Stimulated activated naive CD4-positive, alpha-beta T cell (primary cell): ENCODE results near the gene TM4SF4.

ENCODE experiments used
- DNase-seq, 6 experiments: peaks; one replicate each; lab custom pipeline; 2025; lab: John Stamatoyannopoulos, UW

TM4SF4 gene

DNA sequence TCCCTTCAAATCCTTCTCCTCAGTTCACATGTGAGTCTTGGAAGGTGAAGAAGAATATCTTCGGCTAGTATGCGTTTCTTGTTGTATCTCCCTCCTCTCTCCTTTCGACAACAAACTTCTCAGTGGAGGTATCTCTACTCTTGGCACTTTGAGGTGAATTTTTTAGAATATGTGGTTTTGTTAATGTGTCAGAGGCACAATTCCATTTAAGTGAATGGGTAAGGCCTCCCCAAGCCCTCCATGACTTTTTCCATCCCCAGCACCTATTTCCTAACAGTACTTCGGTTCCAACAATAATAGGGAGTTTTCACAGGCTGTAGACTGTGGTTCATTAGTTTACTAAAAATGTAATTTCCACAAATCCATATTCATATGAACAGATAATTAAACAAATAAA lies 74.2 kb downstream of the TM4SF4 start:
- no peak for DNase-seq

DNA sequence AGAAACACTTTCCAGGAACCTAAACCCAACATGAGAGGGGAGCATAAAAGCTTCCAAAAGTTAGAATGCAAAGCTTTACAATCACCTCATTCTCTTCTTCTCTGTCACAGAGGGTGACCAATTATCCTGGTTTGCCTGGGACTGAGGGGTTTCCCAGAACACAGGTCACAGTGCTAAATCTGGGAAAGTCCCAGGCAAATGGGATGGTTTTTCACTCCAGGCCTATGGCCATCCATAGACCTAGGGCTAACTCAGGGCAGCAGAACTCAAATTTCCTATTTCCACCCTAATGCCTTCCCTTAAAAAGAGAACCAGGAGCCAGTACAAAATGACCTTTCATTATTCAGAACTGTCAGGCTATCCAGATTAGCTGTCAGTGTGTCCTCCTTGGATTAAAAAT lies 77.0 kb downstream of the TM4SF4 start:
- DNase-seq, result no peak

DNA sequence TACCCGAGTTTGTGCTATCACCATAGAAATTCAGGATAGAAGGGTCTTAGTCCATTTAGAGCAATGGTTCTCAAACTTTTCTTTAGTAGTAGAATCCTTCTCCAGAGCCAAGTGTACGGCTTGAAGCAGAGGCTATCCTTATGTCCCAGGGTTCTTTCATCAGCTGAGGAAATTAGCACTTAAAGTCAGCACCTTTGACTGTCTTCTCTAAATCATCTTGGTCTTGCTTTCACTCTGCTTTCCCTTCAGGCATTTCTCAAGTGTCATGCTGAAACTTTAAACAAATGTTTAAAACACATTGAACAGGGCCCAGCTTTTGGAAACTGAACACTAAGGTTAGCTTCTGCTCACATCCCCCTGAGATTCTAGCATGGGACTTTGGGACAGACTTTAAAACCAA lies 78.2 kb downstream of the TM4SF4 start:
- DNase-seq, result no peak
